Muscle layer of duodenum (tissue), 2 donors: ENCODE results near the gene ABCA6.

ENCODE experiments used
- H3K27ac ChIP-seq: one replicate; pipeline ENCODE4 v1.7.0; 2013; ENCODE audit warnings: mild to moderate bottlenecking, low read length
- H3K27me3 ChIP-seq: one replicate; pipeline ENCODE4 v1.7.0; 2013; ENCODE audit warnings: low read depth, mild to moderate bottlenecking, control low read depth, low read length
- H3K36me3 ChIP-seq, 2 donors: one replicate each; pipeline ENCODE4 v1.7.0; 2013; ENCODE audit warnings: low read length in 2 of 2, control low read depth in 1 of 2, mild to moderate bottlenecking in 1 of 2; ENCODE audit not compliant: insufficient read depth in 2 of 2, control insufficient read depth in 1 of 2
- H3K4me1 ChIP-seq, 2 donors: one replicate each; pipeline ENCODE4 v1.7.0; 2013; ENCODE audit warnings: low read length in 2 of 2, mild to moderate bottlenecking in 2 of 2, control low read depth in 1 of 2, moderate library complexity in 1 of 2; ENCODE audit not compliant: insufficient read depth in 2 of 2, control insufficient read depth in 1 of 2
- H3K4me3 ChIP-seq, 2 donors: one replicate each; pipeline ENCODE4 v1.7.0; 2013; ENCODE audit warnings: low read length in 2 of 2, low read depth in 1 of 2, mild to moderate bottlenecking in 1 of 2
- H3K9me3 ChIP-seq, 2 donors: one replicate each; pipeline ENCODE4 v1.7.0; 2013; ENCODE audit warnings: low read length in 2 of 2, control low read depth in 1 of 2, mild to moderate bottlenecking in 1 of 2; ENCODE audit not compliant: control insufficient read depth in 1 of 2
- donor health status: healthy.

The ABCA6 gene

DNA sequence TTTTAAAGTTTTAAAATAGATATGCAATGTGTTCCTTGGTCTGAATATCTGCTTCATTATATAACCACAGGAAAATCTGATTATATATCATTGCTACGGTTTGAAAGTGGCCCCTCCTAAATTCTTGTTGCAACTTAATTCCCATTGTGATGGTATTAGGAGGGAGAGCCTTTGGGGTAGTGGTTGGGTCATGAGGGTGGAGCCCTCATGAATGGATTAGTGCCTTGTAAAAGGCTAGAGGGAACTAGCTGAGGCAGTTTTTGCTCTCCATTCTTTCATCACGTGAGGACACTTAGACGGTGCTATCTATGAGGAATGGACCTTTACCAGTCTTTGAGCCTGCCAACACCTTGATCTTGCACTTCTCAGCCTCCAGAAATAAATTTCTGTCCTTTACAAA, 7.6 kb downstream of the ABCA6 start:
- Histone ChIP-seq H3K4me3 (no peak overlapping the region), H3K27ac (no peak overlapping the region), H3K4me1 (no peaks in the 10 kb centered on the region), H3K27me3 (no peaks in the 10 kb centered on the region), H3K9me3 (peaks cover 0 to 3% of the 10 kb centered on the region in 2 donors), H3K36me3 (peaks cover 11 to 30% of the 10 kb centered on the region in 2 donors)

DNA sequence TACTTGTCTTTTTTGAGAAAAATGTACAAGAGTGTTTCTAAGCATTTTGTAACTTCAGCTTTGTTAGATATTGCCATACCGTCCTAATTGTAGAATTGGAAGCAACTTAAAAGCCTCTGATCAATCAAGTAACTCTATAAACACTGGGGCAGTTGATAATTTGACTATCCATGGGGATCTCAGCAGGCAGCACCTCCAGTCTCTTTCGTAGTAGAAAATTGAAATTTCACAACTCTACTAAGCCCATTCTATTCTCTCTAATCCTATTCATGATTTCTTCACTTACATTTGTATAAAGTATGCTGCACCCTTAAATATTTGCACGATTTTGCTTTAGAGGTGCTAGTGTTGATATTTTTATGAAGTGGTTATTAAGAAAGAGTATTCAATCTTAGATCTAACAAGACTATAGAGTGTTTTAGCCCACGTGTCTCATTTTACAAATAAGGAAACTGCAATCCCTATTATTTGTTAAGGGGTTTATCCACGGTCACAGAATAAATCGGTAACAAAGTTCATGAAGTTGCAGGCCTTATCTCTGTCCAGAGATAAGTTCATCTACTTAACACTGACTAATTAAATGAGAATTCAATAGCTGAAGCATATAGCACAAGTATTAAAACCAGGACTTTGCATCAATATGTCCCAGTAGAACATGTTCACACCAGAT, 10.9 kb downstream of the ABCA6 start:
- Histone ChIP-seq H3K36me3 (peaks cover 6 to 16% of the 10 kb centered on the region in 2 donors), H3K9me3 (no peaks in the 10 kb centered on the region), H3K27ac (no peak overlapping the region), H3K4me1 (no peaks in the 10 kb centered on the region), H3K27me3 (no peaks in the 10 kb centered on the region), H3K4me3 (no peak overlapping the region)

DNA sequence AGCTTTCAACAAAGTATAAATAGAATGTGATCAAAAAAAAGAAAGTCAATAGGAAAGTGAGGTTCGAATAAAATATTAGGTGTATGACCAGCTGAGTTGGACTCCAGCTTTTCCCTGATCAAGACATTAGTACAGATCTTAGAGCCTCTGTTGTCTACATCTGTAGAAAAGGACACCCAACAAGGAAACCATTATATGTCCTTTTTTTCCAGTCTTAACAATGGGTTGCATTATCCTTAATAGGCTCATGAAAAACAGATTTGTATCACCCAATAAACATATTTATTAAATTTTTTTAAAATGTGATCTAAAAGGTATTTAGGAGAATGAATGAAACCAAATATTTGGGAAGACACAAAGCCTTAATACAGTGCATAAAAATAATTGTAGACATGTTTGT, 18.1 kb downstream of the ABCA6 start:
- Histone ChIP-seq H3K4me3 (no peak overlapping the region), H3K27ac (no peak overlapping the region), H3K9me3 (no peaks in the 10 kb centered on the region), H3K4me1 (peaks cover 2 to 5% of the 10 kb centered on the region in 2 donors), H3K36me3 (peaks cover 0 to 4% of the 10 kb centered on the region in 2 donors), H3K27me3 (no peaks in the 10 kb centered on the region)

DNA sequence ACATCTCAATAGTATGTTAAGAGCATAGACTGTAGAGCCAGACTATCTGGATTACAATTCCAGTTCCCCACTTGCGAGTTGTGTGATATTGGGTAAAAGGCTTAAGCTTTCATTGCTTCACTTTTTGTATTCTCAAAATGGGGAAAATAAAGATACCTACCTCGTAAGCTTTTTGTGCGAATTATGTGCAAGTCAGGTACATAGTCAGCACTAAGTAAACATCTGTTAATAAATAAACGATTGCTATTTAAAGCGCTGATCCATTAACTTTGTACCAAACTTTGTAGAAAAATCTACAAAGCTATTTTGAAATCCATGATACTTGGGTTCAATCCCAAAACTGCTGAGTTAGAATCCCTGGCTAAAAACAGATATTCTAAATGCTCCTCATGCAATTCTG, 19.6 kb downstream of the ABCA6 start:
- no peaks in the 10 kb centered on the region for H3K9me3 ChIP-seq
- H3K36me3 ChIP-seq = peaks cover 0 to 4% of the 10 kb centered on the region in 2 donors
- peaks cover 8 to 10% of the 10 kb centered on the region in 2 donors for H3K4me1 ChIP-seq
- H3K4me3 ChIP-seq = no peak overlapping the region
- H3K27ac ChIP-seq = no peak overlapping the region
- no peaks in the 10 kb centered on the region for H3K27me3 ChIP-seq

DNA sequence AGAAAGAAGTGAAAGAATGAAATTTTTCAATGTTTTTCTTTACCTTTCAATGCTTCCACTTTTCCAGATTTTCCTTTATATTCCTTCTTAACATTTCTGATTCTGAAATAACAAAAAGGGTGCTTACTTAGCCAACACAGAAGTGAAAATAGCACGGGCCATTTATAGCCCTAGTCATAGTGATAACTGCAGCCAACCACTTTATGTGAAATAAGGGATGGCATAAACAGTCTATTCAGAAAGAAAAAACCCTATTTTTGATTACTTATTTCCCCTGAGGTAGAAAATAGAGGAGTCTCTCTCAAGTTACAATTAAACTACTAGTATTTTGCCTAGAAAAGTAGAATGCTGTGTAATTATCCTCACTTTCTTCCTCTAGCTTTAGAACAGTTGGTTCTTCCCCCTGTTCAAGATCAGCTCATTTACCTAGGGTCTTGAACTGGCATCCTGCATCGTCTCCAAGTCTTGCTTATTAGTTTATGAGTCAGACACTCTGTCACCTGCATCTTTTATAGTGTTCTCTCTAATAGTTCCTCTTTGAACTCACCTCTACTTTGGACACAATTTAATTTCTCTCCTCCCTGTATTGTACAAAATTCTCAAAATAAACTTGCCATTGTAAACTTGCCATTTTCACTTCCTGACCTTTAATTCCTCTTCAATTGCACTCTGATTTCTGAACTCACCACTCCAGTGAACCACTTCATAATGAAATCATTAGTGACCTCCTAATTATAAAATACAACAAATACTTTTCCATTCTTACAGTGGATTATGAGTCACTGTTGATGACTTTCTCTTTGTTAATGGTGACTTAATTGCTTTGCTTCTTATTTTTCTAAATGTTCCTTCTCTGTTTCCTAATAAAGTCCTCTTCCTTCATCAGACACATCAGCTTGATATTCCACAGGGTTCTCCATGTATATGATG, 23.6 kb downstream of the ABCA6 start:
- peaks cover 8 to 16% of the 10 kb centered on the region in 2 donors for H3K4me1 ChIP-seq
- H3K9me3 ChIP-seq = no peaks in the 10 kb centered on the region
- H3K27me3 ChIP-seq = no peaks in the 10 kb centered on the region
- H3K36me3 ChIP-seq = peaks cover 0 to 4% of the 10 kb centered on the region in 2 donors
- H3K27ac ChIP-seq = no peak overlapping the region
- H3K4me3 ChIP-seq = no peak overlapping the region

DNA sequence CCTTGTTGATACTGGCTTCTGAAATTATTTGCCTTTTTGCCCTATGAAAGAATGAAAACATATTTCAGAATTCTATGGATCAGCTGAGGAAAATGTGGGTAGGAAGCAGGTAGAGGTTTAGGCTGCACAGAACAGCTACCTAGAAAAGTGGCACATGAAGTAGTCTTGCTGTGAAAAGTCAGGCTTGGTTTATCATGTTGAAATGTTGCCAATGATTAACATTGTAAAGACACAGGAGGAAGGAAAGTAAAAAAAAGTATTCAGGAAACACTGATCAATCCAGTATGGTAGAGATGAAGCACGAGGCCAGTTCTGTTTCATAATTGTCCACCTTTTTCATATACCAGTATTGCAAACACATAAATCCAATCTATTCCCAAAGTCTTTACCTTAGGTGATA, 29.9 kb downstream of the ABCA6 start:
- Histone ChIP-seq H3K4me3 (no peak overlapping the region), H3K27me3 (no peaks in the 10 kb centered on the region), H3K27ac (no peak overlapping the region), H3K4me1 (peaks cover 0 to 6% of the 10 kb centered on the region in 2 donors), H3K36me3 (peaks cover 0 to 5% of the 10 kb centered on the region in 2 donors), H3K9me3 (no peaks in the 10 kb centered on the region)

DNA sequence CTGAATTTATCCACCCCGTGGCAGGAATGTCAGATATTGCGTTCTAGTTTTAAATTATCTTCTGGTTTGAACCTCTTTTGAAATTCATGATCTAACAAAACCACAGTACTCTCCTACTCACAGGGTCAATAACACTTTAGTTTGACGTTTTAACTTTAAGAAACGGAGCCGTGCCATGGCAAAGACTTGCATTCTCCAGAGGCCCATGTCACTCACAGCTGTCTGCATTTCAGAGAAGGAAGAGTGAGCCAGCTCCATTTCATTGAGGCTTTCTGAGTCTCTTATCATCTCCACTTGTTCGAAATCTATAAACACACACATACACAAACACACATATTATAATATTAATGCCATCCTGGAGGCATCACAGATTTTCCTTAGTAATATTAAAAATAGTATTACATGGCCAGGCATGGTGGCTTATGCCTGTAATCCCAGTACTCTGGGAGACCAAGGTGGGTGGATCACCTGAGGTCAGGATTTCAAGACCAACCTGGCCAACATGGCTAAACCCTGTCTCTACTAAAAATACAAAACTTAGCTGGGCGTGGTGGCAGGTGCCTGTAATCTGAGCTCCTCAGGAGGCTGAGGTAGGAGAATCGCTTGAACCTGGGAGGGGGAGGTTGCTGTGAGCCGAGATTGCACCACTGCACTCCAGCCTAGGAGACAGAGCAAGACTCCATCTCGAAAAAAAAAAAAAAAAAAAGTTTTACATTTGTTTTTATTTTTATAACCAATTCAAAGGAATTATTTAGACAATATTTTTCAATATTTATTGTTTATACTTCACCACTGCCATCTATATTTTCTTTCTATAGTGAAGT, 35.6 kb downstream of the ABCA6 start:
- Histone ChIP-seq H3K27ac (no peak overlapping the region), H3K4me3 (no peak overlapping the region), H3K4me1 (no peaks in the 10 kb centered on the region), H3K9me3 (no peaks in the 10 kb centered on the region), H3K27me3 (no peaks in the 10 kb centered on the region), H3K36me3 (peaks cover 0 to 5% of the 10 kb centered on the region in 2 donors)

DNA sequence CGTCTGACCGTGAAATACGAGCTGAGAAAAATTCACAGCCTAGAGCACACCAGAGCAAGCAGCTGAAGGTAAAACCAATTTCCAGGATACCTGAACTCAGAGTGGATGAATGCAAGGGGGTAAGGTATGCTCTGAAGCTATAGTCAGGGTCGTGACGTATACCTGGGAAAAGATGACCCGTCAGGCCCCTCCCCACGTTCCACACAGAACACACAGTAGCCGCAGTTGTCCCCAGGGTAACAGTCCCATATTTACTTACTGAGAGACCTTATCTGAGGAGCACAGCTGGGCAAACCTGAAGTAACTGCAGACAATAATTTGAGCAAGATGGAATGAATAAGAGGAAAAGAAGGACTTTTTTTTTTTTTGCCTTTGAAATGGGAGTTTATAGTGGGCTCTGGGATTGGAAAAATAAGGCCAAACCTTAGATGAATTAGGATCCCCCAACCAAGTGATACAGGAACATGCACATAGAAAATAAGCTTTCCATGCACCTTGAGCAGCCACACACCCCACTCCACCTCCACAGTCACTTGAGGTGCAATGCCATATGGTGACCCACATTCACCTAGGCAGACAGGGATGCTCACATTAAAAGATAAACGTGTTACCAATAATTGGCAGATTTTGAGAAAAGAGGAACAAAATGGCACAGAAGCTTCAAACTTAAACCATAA, 38.0 kb downstream of the ABCA6 start:
- Histone ChIP-seq H3K27me3 (no peaks in the 10 kb centered on the region), H3K36me3 (no peaks in the 10 kb centered on the region), H3K9me3 (no peaks in the 10 kb centered on the region), H3K4me3 (no peak overlapping the region), H3K27ac (no peak overlapping the region), H3K4me1 (no peaks in the 10 kb centered on the region)

DNA sequence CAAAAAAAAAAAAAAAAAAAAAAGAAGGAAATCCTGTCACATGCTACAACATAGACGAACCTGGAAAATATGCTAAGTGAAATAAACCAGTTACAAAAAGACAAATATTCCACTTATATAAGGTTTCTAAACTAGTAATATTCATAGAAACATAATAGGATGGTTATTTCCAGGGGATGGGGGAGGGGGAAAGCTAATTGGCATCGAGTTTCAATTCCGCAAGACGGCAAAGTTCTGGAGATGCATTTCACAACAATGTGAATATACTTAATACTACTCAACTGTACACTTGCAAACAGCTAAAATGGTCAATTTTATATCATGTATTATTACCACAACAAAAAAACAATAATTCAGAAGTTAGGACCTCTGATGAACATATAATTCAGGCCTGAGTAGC, 43.1 kb downstream of the ABCA6 start:
- Histone ChIP-seq H3K4me3 (no peak overlapping the region), H3K27me3 (no peaks in the 10 kb centered on the region), H3K36me3 (no peaks in the 10 kb centered on the region), H3K4me1 (no peaks in the 10 kb centered on the region), H3K9me3 (no peaks in the 10 kb centered on the region), H3K27ac (no peak overlapping the region)

DNA sequence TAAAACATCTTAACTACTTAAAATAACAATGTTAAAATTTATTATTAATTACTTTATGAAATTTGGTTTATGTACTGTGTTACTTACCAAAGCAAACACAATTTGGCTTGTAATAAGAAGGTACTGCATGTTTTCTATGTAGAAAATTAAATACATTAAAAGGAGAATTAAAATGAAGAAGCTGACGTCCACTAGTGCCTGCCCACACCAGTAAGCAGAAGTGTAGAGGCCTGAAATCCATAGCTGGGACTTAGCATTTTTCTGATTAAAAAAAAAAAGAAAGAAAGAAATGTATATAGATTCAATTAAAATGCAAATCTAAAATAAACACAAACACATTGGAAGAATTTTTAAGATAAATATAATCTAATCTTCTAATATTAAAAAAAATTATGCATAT, 45.2 kb downstream of the ABCA6 start:
- Histone ChIP-seq H3K36me3 (no peaks in the 10 kb centered on the region), H3K27me3 (no peaks in the 10 kb centered on the region), H3K4me1 (no peaks in the 10 kb centered on the region), H3K27ac (no peak overlapping the region), H3K9me3 (no peaks in the 10 kb centered on the region), H3K4me3 (no peak overlapping the region)
